CD4-positive, alpha-beta T cell treated with Interleukin-15 for 4 hours (primary cell): Measurements from ENCODE around the gene TTYH3.
"Not testable (repeated sequence)": the region's sequence is repeated elsewhere in the genome, so short reads cannot be mapped to it uniquely, and the experiment has no call there.

ENCODE experiments used
- DNase-seq: peaks from one replicate; pipeline ENCODE4 v3.0.0-alpha.2; 2020; ENCODE audit warnings: low spot score

TTYH3 gene

DNA sequence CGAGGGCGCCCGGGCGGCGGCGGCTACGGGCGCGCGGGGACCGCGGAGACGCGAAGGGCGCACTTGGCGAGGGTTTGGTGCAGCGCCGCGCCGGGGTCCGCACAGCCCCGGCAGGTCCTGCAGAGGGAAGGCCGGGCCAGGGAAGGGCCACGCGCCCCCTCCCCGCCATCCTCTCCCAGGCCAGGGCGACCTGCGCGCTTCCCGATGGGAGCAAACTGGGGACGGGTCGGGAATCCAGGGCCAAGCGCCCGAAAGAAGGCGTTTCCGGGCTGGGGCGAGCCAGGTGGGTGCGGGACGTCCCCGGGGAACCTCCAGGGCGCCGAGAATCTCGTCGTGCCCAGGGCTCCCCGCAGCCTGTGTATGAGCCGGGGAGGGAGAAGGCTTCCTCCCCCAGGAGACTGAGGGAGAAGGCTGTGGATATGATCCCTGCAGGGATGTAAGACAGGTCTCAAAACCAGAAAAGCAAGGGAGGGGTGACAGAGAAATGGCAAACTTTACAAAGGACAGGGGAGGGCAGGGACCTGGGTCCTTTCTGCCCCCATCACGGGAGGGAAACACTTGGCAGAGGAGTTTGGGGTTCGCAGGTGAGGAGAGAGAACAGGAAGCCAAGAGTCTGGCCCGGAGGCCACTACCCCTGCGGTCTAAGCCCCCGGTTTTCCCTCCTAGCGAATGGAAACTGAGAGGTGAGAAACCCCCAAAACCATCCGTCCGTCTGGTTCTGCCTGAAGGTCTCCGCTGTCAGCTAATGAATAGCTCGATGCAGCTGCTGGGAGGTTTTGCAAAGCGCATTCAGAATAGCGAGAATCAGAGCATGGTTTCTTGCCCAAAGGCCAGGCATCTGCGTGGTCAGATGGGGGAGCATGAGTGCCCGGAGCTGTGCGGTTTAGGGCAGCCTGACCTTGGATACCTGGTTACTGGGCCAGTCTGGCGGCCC lies 56.9 kb downstream of the TTYH3 start:
- DNase-seq: no peak

GRCh38 chr7:2689343-2689847 lies 57.6 kb downstream of the TTYH3 start:
- DNase-seq: no peak

- DNase-seq: no peak
Measured at GRCh38 chr7:2689951-2690705, 58.3 kb downstream of the TTYH3 start.

- no peak for DNase-seq
Measured at GRCh38 chr7:2691011-2691707, 59.4 kb downstream of the TTYH3 start.

DNA sequence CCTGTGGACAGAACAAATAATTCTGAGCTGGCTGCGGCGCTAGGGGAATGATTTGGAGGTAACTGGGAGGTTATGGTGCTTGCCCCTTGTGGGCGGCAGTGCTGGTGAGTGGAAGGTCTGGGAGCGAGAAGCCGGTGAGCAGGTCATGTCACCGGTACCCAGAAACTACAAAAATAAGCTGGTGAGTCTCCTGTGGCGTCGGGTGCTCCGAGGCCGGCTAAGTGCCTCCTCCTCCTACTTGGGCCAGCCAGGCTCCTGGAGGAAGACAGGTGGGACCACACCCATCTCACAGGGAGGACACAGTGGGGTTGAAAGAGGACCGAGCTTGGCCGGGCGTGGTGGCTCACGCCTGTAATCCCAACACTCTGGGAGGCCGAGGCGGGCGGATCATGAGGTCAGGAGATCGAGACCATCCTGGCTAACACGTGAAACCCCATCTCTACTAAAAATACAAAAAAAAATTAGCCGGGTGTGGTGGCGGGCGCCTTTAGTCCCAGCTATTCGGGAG lies 60.2 kb downstream of the TTYH3 start:
- not testable (repeated sequence) for DNase-seq

DNA sequence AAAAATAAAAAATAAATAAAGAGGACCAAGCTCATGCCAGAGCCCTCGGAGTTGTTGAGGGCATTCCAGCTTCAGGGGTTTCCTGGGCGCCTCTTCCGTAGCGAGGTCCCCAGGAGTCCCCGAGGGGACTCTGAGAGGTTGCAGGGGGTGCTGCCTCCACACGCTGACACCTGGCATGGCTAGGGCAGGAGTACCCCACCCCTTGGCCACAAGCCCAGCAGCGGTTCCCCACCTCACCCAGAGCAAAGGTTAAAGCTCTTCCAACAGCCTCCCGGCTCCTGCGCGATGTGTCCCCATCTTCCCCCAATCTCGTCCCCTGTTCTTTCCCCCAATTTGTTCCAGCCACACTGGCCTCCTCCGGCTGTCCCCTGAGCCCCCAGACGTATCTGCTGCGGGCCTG lies 60.8 kb downstream of the TTYH3 start:
- no peak for DNase-seq

- DNase-seq: not testable (repeated sequence)
Measured at GRCh38 chr7:2693420-2694121, 61.8 kb downstream of the TTYH3 start.

DNA sequence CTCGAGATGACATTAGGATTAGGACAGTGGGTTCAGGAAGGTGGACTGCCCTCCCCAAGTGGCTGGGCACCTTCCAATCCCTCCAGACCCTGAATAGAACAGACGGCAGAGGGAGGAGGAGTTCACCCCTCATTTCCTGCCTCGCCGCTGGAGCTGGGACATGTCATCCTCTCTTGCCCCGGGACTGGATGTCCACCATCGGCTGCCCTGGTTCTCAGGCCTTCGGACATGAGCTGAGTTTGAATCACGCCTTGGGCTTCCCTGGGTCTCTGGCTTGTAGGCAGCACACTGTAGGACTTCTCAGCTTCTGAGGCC lies 62.3 kb downstream of the TTYH3 start:
- DNase-seq: not testable (repeated sequence)

- peak; percentile 77 for DNase-seq
Measured at GRCh38 chr7:2698581-2699288, 66.9 kb downstream of the TTYH3 start.

- no peak for DNase-seq
Measured at GRCh38 chr7:2699289-2699620, 67.5 kb downstream of the TTYH3 start.

DNA sequence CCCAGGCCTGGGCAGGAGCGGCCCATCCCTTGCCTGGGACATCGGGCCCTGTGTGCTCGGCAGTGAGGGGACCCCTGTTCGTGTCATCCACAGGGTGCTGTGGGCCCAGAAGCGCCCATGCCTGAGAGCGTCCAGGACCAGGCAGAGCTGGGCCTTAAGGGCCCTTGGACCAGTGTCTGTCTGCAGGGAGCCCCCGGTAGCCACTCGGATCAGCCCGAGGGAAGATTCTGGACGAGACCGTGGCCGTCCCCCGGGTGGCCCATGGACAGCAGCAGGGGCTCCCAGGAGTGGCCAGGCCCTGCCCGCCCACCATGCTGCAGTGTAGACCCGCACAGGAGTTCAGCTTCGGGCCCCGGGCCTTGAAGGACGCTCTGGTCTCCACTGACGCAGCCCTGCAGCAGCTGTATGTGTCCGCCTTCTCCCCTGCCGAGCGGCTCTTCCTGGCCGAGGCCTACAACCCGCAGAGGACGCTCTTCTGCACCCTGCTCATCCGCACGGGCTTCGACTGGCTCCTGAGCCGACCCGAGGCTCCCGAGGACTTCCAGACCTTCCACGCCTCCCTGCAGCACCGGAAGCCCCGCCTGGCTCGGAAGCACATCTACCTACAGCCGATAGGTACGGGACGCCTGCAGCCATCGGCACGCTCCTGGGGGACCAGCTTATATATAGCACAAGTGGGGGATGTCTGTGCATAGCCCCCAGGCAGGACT lies 68.5 kb downstream of the TTYH3 start:
- no peak for DNase-seq

DNA sequence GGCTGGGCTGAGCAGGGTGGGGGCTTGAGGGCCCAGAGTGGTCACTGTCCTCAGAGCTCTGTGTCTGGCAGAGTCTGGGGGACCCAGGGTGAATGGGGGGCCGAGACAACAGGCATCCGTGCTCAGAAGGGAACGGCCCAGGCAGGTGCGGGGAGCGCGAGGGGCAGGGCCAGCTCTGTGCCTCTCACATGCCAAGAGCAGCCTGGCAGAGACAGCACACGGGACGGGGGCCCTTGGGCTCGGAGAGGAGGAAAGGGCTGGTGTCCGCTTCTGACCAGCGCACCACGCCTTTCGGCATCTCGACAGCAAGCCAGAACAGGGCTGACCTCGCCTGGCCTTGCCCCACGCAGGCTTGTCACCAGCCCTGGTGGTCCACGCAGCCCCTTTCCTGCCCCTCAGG lies 69.6 kb downstream of the TTYH3 start:
- no peak for DNase-seq

GRCh38 chr7:2701832-2702593 lies 70.2 kb downstream of the TTYH3 start:
- DNase-seq: no peak

DNA sequence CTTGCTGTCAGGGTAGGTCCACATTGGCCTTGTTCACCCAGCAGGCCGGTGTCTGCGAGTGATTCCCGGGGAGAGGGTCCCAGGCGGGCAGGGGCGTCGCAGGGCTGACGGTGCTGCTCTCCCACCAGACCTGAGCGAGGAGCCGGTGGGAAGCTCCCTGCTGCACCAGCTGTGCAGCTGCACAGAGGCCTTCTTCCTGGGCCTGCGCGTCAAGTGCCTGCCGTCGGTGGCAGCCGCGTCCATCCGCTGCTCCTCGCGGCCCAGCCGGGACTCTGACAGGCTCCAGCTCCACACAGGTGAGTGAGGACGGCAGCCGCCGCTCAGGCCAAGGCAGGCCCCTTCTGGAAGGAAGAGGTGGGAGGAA lies 70.8 kb downstream of the TTYH3 start:
- no peak for DNase-seq

DNA sequence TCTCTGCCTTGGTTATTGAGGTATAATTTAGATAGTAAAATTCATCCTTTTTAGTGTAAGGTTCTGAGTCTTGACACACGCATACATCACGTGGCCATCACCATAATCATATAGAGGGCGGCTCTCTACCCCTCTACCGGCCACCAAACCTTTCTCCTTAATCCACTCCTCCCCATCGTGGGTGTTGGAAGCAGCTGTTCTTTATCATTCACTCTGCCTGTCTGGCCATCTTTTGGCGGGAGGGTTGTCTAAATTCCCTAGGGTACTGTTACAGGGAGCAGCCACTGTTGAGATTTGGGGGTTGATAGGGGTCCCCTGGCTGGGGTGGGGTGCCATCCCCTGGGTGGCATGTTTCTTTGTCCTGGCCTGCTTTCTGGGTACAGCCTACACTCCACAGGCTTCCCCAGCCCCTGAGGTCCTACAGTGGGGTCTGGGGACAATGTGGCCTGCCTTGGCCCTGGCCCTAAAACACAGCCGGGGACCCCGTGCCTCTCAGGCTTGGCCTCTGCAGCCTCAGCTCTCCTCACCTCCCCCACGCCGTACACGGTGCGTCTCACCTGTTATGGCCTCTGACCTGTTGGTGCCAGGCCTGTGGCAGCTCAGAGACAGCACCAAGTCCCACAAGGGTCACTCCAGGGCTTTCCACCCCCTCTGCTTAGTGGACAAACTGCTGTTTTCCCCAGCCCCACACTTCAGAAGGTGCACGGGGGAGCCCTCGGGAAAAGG lies 73.7 kb downstream of the TTYH3 start:
- no peak for DNase-seq

DNA sequence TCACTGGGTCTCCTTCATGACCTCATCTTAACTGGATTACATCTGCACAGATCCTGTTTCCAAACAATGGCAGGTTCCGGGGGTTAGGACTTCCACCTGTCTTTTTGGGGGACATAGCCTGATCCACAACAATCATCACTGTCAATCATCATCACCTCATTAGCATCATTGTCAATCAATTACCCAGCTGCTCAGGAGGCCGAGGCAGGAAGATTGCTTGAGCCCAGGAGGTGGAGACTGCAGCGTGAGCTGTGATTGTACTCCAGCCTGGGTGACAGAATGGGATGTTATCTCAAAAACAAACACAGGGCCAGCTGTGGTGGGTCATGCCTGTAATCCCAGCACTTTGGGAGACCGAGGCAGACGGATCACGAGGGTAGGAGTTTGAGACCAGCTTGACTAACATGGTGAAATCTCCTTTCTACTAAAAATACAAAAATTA lies 74.9 kb downstream of the TTYH3 start:
- no peak for DNase-seq

DNA sequence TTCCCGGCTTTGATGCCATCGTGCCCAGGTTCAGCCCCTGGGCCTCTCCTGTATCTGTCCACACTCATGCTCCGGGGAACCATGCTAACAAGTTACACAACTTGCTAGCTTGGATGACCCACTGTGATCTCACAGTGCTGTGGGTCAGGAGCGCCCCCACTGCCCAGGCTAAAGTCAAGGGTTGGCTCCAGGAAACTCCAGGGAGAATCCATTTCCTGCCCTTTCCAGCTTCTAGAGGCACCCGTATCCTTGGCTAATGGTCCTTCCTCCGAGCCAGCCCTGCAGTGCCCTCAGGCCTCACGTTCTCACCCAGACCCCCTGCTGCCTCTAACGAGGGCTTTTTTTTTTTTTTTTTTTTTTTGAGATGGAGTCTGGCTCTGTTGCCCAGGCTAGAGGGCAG lies 75.7 kb downstream of the TTYH3 start:
- no peak for DNase-seq

DNA sequence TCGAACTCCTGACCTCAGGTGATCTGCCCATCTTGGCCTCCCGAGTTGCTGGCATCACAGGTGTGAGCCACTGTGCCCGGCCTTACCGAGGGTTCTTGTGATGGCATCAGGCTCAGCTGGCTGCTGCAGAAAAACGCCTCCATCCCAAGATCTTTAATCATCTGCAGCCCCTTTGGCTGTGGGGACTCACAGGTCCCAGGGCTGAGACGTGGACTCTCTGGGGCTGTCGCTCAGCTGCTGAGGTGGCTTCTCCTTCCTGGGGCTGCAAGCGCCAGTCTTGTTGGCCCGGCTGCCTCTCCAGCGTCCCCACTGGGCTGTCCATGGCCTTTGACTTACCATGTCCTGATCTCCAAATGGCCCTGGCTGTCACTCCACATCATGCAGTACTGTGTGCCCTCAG lies 76.3 kb downstream of the TTYH3 start:
- DNase-seq: no peak
